GM12892 (cell line): Measurements from ENCODE around the gene CLDN9.

Experiments used
- POLR2A ChIP-seq: IDR thresholded peaks from 2 replicates; pipeline ENCODE4 v1.6.1; 2011; ENCODE audit warnings: low read depth, low read length, control low read depth
- POLR2AphosphoS5 ChIP-seq: IDR thresholded peaks from 2 replicates; pipeline ENCODE4 v1.6.1; 2011; ENCODE audit warnings: low read depth, low read length, control low read depth

DNA sequence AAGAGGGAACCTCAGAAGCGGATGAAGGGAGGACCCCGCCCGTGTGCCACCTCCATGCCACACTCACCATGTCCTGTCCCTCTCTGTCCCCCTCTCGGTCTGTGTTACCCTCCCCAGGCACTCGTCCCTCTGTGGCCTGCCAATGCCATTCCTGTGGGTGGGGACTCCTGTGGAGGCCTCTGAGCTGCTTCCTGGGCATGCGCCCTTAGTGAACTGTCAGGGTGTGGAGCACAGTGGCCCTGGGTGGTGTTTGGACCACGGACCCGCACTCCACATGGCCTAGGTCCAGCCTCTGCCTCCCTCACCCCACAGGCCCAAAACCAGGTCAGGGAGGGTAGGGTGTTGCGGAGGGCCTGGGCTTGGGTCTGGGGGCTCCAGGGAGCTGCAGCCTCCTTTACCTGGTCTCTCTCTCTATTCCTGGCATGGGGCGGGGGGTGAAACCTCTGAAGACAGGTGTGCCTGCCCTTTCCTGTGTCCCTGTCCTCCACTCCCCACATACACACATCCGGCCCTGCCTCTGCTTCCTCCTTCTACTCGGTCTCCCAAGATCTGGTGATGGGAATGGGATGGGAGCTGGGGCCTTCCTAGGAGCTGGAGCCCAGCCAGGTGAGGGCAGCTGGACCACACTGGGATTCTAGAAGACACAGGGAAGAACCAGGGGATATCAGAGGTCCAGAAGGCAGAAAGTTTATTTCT, 21.0 kb upstream of the CLDN9 start:
- TF ChIP-seq POLR2AphosphoS5 (no peak), POLR2A (no peak)
